GM12865 (cell line): Measurements from ENCODE around the gene ANKZF1.

Experiments used
- DNase-seq: peaks from one replicate; pipeline ENCODE4 v3.0.0; 2010; ENCODE audit warnings: low read depth
- H3K4me3 ChIP-seq: 2 replicates; pipeline ENCODE4 v1.5.1; 2011; ENCODE audit warnings: mild to moderate bottlenecking, low read depth, low read length, control low read depth
- CTCF ChIP-seq: IDR thresholded peaks from 2 replicates; pipeline ENCODE4 v1.5.1; 2011; ENCODE audit warnings: low read length, control low read depth, low read depth, inconsistent platforms; ENCODE audit not compliant: insufficient read depth; ENCODE audit errors: missing control alignments

ANKZF1 gene

GRCh38 chr2:219271021-219271420 is 41.4 kb downstream of the ANKZF1 start:
- no peak for DNase-seq
- no peak for TF ChIP-seq CTCF

GRCh38 chr2:219272356-219272755 is 42.8 kb downstream of the ANKZF1 start:
- no peak for DNase-seq

More at GRCh38 chr2:219271021-219271420, 41.4 kb downstream of the ANKZF1 start:
- no peak overlapping the region for H3K4me3 ChIP-seq

GRCh38 chr2:219272995-219273394 is 43.4 kb downstream of the ANKZF1 start:
- no peak for DNase-seq
- no peak for TF ChIP-seq CTCF
- H3K4me3 ChIP-seq = no peak overlapping the region

More at GRCh38 chr2:219272356-219272755, 42.8 kb downstream of the ANKZF1 start:
- no peak overlapping the region for H3K4me3 ChIP-seq
- TF ChIP-seq CTCF = no peak

GRCh38 chr2:219273937-219274336 is 44.3 kb downstream of the ANKZF1 start:
- H3K4me3 ChIP-seq = no peak overlapping the region
- no peak for DNase-seq
- no peak for TF ChIP-seq CTCF

- H3K4me3 ChIP-seq = no peak overlapping the region
- DNase-seq = no peak
These were observed 44.8 kb downstream of the ANKZF1 start for GRCh38 chr2:219274361-219274921.

GRCh38 chr2:219277703-219278654 is 48.4 kb downstream of the ANKZF1 start:
- DNase-seq = peak; percentile 74
- peak overlapping the region; percentile 47 for H3K4me3 ChIP-seq
- peak; percentile 97 for TF ChIP-seq CTCF

More at GRCh38 chr2:219274361-219274921, 44.8 kb downstream of the ANKZF1 start:
- no peak for TF ChIP-seq CTCF
